Nephron progenitor cell (in vitro differentiated cells): Measurements from ENCODE around the gene BTAF1.
"Not testable (repeated sequence)": the region's sequence is repeated elsewhere in the genome, so short reads cannot be mapped to it uniquely, and the experiment has no call there.

Experiments used
- DNase-seq: peaks from one replicate; pipeline ENCODE4 v3.0.0; 2021
- H3K27ac Mint-ChIP-seq: 2 replicates; pipeline ENCODE4 v1.8.0; 2021; ENCODE audit warnings: mild to moderate bottlenecking, moderate library complexity, mixed read lengths
- H3K27me3 Mint-ChIP-seq: 2 replicates; pipeline ENCODE4 v1.8.0; 2021; ENCODE audit warnings: mild to moderate bottlenecking, low read depth, mixed read lengths; ENCODE audit not compliant: poor library complexity
- H3K36me3 Mint-ChIP-seq: 2 replicates; pipeline ENCODE4 v1.8.0; 2021; ENCODE audit warnings: low read depth, mixed read lengths
- H3K4me1 Mint-ChIP-seq: 2 replicates; pipeline ENCODE4 v1.8.0; 2021; ENCODE audit warnings: mixed read lengths
- H3K4me3 Mint-ChIP-seq: 2 replicates; pipeline ENCODE4 v1.8.0; 2021; ENCODE audit warnings: mild to moderate bottlenecking, moderate library complexity, mixed read lengths
- H3K9me3 Mint-ChIP-seq: 2 replicates; pipeline ENCODE4 v1.8.0; 2021; ENCODE audit warnings: mild to moderate bottlenecking, moderate library complexity, mixed read lengths
- TF ChIP-seq, protein P1 (sequence below): fragments of 200-600 bp; sonication (generic); IDR thresholded peaks from 2 replicates; pipeline ENCODE4 v1.5.0; 2021; ENCODE audit warnings: antibody characterized with exemption

The BTAF1 gene

DNA sequence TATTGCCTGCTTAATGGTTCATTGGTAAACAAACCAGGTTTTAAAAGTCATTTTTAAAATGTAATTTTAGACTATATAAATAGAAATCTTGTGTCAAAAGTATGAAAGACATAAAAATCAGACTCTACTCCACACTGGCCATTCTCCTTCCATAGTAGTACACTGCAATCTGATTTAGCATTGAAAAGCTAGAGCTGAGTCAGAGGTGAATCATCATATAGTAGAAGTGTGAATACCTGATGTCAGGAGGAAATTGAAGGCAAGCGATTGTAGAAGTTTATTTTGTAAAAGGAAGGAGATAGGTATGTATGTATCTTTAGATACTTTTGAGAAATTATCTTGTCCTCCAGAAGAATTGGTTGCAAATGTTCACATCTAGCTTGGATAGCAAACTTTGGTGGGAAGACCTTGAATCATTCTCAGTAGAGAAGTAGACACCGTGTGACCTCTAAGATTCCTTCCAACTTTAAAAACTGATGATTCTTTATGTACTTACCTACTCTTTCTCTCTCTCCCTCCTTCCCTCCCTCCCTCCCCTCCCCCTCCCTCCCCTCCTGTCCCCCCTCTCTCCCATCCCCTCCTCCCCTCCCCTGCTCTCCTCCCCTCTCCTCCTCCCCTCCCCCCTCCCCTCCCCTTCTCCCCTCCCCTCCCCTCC is 88.1 kb downstream of the BTAF1 start:
- H3K27ac Mint-ChIP-seq: no peak overlapping the region
- no peaks in the 10 kb centered on the region for H3K27me3 Mint-ChIP-seq
- no peak for DNase-seq
- TF ChIP-seq, protein P1, sequence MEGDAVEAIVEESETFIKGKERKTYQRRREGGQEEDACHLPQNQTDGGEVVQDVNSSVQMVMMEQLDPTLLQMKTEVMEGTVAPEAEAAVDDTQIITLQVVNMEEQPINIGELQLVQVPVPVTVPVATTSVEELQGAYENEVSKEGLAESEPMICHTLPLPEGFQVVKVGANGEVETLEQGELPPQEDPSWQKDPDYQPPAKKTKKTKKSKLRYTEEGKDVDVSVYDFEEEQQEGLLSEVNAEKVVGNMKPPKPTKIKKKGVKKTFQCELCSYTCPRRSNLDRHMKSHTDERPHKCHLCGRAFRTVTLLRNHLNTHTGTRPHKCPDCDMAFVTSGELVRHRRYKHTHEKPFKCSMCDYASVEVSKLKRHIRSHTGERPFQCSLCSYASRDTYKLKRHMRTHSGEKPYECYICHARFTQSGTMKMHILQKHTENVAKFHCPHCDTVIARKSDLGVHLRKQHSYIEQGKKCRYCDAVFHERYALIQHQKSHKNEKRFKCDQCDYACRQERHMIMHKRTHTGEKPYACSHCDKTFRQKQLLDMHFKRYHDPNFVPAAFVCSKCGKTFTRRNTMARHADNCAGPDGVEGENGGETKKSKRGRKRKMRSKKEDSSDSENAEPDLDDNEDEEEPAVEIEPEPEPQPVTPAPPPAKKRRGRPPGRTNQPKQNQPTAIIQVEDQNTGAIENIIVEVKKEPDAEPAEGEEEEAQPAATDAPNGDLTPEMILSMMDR: no peak
- H3K9me3 Mint-ChIP-seq: no peaks in the 10 kb centered on the region
- H3K4me1 Mint-ChIP-seq: no peaks in the 10 kb centered on the region
- peaks cover 67% of the 10 kb centered on the region for H3K36me3 Mint-ChIP-seq
- no peak overlapping the region for H3K4me3 Mint-ChIP-seq

DNA sequence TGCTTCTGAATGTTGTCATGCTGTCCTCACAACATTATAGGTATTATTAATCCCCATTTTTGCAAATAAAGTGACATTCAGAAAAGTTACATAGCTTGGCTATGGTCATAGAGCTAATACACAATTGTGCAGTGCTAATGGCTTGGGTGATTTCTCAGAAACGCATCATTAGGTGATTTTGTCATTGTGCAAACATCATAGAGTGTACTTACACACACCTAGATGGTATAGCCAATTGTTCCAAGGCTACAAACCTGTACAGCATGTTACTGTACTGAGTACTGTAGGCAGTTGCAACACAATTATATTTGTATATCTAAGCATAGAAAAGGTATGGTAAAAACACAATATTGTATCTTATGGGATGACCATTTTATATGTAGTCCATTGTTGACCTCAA is 91.0 kb downstream of the BTAF1 start:
- TF ChIP-seq, protein P1: no peak
- Mint-ChIP-seq H3K9me3 (no peaks in the 10 kb centered on the region), H3K4me3 (no peak overlapping the region), H3K27ac (no peak overlapping the region), H3K27me3 (no peaks in the 10 kb centered on the region), H3K4me1 (no peaks in the 10 kb centered on the region), H3K36me3 (peaks cover 74% of the 10 kb centered on the region)
- DNase-seq: no peak

DNA sequence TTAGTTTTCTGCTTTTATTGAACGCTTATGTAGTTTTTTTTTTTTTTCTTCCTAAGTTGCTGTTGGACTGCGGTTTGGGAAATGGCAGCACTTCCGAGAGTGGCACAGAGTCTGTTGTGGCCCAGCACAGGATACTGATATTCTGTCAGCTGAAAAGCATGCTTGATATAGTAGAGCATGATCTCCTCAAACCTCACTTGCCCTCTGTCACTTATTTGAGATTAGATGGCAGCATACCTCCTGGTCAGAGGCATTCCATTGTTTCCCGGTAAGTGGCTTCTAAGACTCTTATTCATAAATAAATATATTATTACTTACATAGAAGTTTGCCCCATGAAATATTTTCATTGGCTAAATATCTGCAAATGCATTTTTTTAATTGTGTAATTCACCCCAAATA is 101.1 kb downstream of the BTAF1 start:
- TF ChIP-seq, protein P1: no peak

DNA sequence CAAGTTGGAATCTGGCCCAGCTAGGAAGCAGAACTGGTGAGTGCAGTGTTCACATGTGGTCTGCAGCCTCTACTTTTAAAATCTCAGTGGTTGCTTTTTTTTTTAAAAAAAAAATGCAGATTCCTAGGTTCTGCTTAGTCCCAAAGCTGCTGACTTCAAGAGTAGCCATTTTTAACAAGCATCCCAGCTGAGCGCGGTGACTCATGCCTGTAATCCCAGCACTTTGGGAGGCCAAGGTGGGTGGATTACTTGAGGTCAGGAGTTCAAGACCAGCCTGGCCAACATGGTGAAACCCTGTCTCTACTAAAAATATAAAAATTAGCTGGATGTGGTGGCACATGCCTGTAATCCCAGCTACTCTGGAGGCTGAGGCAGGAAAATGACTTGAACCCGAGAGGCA is 101.8 kb downstream of the BTAF1 start:
- not testable (repeated sequence) for H3K27ac Mint-ChIP-seq, H3K27me3 Mint-ChIP-seq, H3K9me3 Mint-ChIP-seq, H3K4me3 Mint-ChIP-seq, H3K4me1 Mint-ChIP-seq, DNase-seq
- peaks cover 58% of the 10 kb centered on the region for H3K36me3 Mint-ChIP-seq

More for the DNA sequence above, 101.1 kb downstream of the BTAF1 start:
- Mint-ChIP-seq H3K4me3 (no peak overlapping the region), H3K9me3 (no peaks in the 10 kb centered on the region), H3K27me3 (no peaks in the 10 kb centered on the region), H3K4me1 (no peaks in the 10 kb centered on the region), H3K36me3 (peaks cover 63% of the 10 kb centered on the region), H3K27ac (no peak overlapping the region)
- DNase-seq: no peak

DNA sequence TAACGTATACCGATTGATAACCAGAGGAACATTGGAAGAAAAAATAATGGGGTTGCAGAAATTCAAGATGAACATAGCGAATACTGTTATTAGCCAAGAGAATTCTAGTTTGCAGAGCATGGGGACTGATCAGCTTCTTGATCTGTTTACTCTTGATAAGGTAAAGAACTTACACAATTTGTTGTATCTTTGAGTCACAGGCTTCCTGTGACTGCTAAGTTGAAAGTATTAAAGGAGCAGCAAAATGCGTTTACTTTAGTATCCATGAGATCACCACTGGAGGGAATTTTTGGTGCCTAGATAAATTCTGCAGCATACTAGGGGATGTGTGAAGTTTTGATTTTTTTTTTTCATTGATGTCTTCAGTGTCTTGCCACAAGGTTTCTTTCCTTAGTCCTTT is 103.6 kb downstream of the BTAF1 start:
- no peaks in the 10 kb centered on the region for H3K27me3 Mint-ChIP-seq
- H3K9me3 Mint-ChIP-seq: no peaks in the 10 kb centered on the region

GRCh38 chr10:92031580-92031979 is 108.0 kb downstream of the BTAF1 start:
- Mint-ChIP-seq H3K27ac (no peak overlapping the region), H3K4me3 (no peak overlapping the region), H3K9me3 (peaks cover 5% of the 10 kb centered on the region), H3K27me3 (no peaks in the 10 kb centered on the region), H3K4me1 (peaks cover 6% of the 10 kb centered on the region), H3K36me3 (peaks cover 69% of the 10 kb centered on the region)
- TF ChIP-seq, protein P1: no peak
- no peak for DNase-seq

More for the DNA sequence above, 103.6 kb downstream of the BTAF1 start:
- DNase-seq: no peak
- H3K4me3 Mint-ChIP-seq: no peak overlapping the region
- TF ChIP-seq, protein P1: no peak
- peaks cover 57% of the 10 kb centered on the region for H3K36me3 Mint-ChIP-seq
- H3K4me1 Mint-ChIP-seq: no peaks in the 10 kb centered on the region
- H3K27ac Mint-ChIP-seq: no peak overlapping the region

DNA sequence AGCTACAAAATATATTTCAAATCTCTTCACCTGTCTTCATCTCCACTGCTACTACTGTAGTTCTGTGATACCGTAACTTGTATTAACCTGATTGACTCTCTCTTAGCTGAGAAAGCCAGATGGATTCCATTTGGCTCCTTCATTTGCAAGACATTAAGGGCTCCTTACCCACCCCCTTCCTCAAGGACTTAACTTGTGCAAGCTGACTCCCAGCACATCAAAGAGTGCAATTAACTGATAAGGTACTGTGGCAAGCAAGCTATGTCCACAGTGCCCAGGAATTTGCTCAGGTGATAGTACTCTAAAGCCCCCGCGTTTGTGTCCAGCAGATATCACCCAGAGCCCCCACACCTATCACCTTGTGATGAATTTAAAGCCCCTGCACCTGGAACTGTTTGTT is 109.5 kb downstream of the BTAF1 start:
- H3K27me3 Mint-ChIP-seq, DNase-seq, H3K27ac Mint-ChIP-seq, H3K4me3 Mint-ChIP-seq, H3K9me3 Mint-ChIP-seq, H3K4me1 Mint-ChIP-seq: not testable (repeated sequence)
- peaks cover 69% of the 10 kb centered on the region for H3K36me3 Mint-ChIP-seq
